Endothelial cell of umbilical vein (primary cell): ENCODE data around the gene EIF2S1. TPM values are rescaled to one million over a fixed set of nuclear protein-coding genes. Genes with fewer than 3 reads are reported as not detected.

Experiments used
- BruUV-seq: library from RNA; stranded (reverse); fragments of 400-500 nt; replicated peaks from 2 replicates; lab custom pipeline; 2021; lab: Mats Ljungman, UMichigan
- CTCF ChIA-PET: fragments of 300-600, 350-600 bp; sonication (Branson Sonifier 250); formaldehyde crosslinking; loops from one replicate; lab custom pipeline; 2021; ENCODE audit warnings: antibody characterized with exemption, inconsistent platforms; lab: Charles Lee
- POLR2A ChIA-PET: fragments of 300-600, 350-600 bp; sonication (Branson Sonifier 250); formaldehyde crosslinking; loops from one replicate; lab custom pipeline; 2021; ENCODE audit warnings: antibody characterized with exemption, inconsistent platforms; lab: Charles Lee
- DNase-seq: peaks from one replicate; pipeline ENCODE4 v3.0.0-alpha.2; 2011; ENCODE audit warnings: low read depth, low spot score
- FAIRE-seq: peaks from 2 replicates; lab custom pipeline; 2011; peaks lifted over from hg19 to GRCh38; lab: Jason Lieb, UNC
- H2AFZ ChIP-seq: 2 replicates; pipeline ENCODE4 v1.6.0; 2012; ENCODE audit warnings: low read depth, low read length, control low read depth, inconsistent platforms
- H3K27ac ChIP-seq: 2 replicates; pipeline ENCODE4 v1.5.1; 2011; ENCODE audit warnings: low read depth, mild to moderate bottlenecking, control low read depth, low read length, moderate library complexity; ENCODE audit not compliant: insufficient read depth
- H3K27me3 ChIP-seq, 2 experiments: 2 replicates each; pipeline versions ENCODE4 v1.6.0 to v1.6.1; 2011; ENCODE audit warnings: low read length in 2 of 2, mixed read lengths in 1 of 2; ENCODE audit not compliant: control insufficient read depth in 2 of 2, insufficient read depth in 2 of 2
- H3K36me3 ChIP-seq, 2 experiments: 2 replicates in 1 of 2; 3 replicates in 1 of 2; pipeline ENCODE4 v1.5.1; 2011; ENCODE audit warnings: low read length in 2 of 2, mild to moderate bottlenecking in 1 of 2, moderate library complexity in 1 of 2; ENCODE audit not compliant: control insufficient read depth in 2 of 2, insufficient read depth in 2 of 2; ENCODE audit errors: extremely low read depth in 1 of 2
- H3K4me1 ChIP-seq: 3 replicates; pipeline ENCODE4 v1.5.1; 2011; ENCODE audit warnings: mild to moderate bottlenecking, low read length; ENCODE audit not compliant: control insufficient read depth, insufficient read depth; ENCODE audit errors: extremely low read depth
- H3K4me2 ChIP-seq: 2 replicates; pipeline ENCODE4 v1.6.1; 2011; ENCODE audit warnings: low read length, control low read depth, mixed read lengths; ENCODE audit not compliant: insufficient read depth
- H3K4me3 ChIP-seq, 3 experiments: fragments of 200-600 bp in 1 of 3; sonication (generic), shearing (Covaris generic) in 1 of 3; replicated peaks in 1 of 3; 2 replicates each; pipeline ENCODE4 v1.5.1; 2011 to 2016; ENCODE audit warnings: control low read depth in 3 of 3, low read length in 3 of 3, mild to moderate bottlenecking in 2 of 3, inconsistent platforms in 1 of 3, low read depth in 1 of 3, moderate library complexity in 1 of 3; ENCODE audit not compliant: insufficient read depth in 1 of 3
- H3K79me2 ChIP-seq: 2 replicates; pipeline ENCODE4 v1.6.0; 2012; ENCODE audit warnings: low read length, inconsistent platforms; ENCODE audit not compliant: control insufficient read depth, insufficient read depth
- H3K9ac ChIP-seq: replicated peaks from 2 replicates; pipeline ENCODE3; 2011; ENCODE audit warnings: low read length, control low read depth; ENCODE audit not compliant: insufficient read depth; ENCODE audit errors: extremely low read depth
- H3K9me1 ChIP-seq: replicated peaks from 3 replicates; pipeline ENCODE4 v1.6.0; 2011; ENCODE audit warnings: mild to moderate bottlenecking, low read length; ENCODE audit not compliant: control insufficient read depth, insufficient read depth; ENCODE audit errors: extremely low read depth
- H3K9me3 ChIP-seq: replicated peaks from 2 replicates; pipeline ENCODE4 v1.5.1; 2012; ENCODE audit warnings: low read length, inconsistent platforms; ENCODE audit not compliant: control insufficient read depth, insufficient read depth
- H4K20me1 ChIP-seq: replicated peaks from 2 replicates; pipeline ENCODE3; 2011; ENCODE audit warnings: mild to moderate bottlenecking, low read length; ENCODE audit not compliant: control insufficient read depth, insufficient read depth; ENCODE audit errors: extremely low read depth
- EZH2 ChIP-seq: IDR thresholded peaks from 2 replicates; pipeline ENCODE4 v1.6.1; 2012; ENCODE audit warnings: borderline replicate concordance, low read depth, mild to moderate bottlenecking, moderate library complexity, low read length, inconsistent platforms; ENCODE audit not compliant: severe bottlenecking
- FOS ChIP-seq: IDR thresholded peaks from 2 replicates; pipeline ENCODE4 v1.6.1; 2011; ENCODE audit warnings: mild to moderate bottlenecking, low read length, moderate library complexity, borderline replicate concordance; ENCODE audit not compliant: insufficient read depth
- GATA2 ChIP-seq: IDR thresholded peaks from 2 replicates; pipeline ENCODE4 v1.7.0; 2011; ENCODE audit warnings: low read depth, mild to moderate bottlenecking, moderate library complexity, mixed read lengths, low read length; ENCODE audit not compliant: insufficient read length, insufficient read depth
- JUN ChIP-seq: IDR thresholded peaks from 2 replicates; pipeline ENCODE4 v1.6.1; 2011; ENCODE audit warnings: borderline replicate concordance, low read depth; ENCODE audit not compliant: insufficient read length, insufficient read depth
- MYC ChIP-seq: IDR thresholded peaks from one replicate; pipeline ENCODE4 v1.6.1; 2011; ENCODE audit warnings: mild to moderate bottlenecking, low read depth, low read length
- POLR2A ChIP-seq: IDR thresholded peaks from 2 replicates; pipeline ENCODE4 v1.6.1; 2012; ENCODE audit warnings: low read depth, mild to moderate bottlenecking, control low read depth, low read length
- POLR2AphosphoS5 ChIP-seq: IDR thresholded peaks from 2 replicates; pipeline ENCODE4 v1.6.1; 2012; ENCODE audit warnings: low read depth, mild to moderate bottlenecking, control low read depth, low read length, moderate library complexity; ENCODE audit not compliant: insufficient read depth
- dilution Hi-C: fragments of 300-500 bp; cut with MboI; formaldehyde crosslinking; loops from one replicate; pipeline ENCODE4 v1.15.0; 2019; ENCODE audit warnings: low sequenced_read_pairs; ENCODE audit not compliant: extremely low pct_ligation_motif_present
- intact Hi-C: fragments of 100-400 bp; cut with micrococcal nuclease; formaldehyde crosslinking; loops from one replicate; pipeline ENCODE4 v1.10.0; 2022
- polyA plus RNA-seq, 4 experiments: library from polyadenylated mRNA; depleted of rRNA in 3 of 4; stranded (reverse) in 3 of 4; unstranded in 1 of 4; fragments of >200 nt; gene quantifications; 2 replicates each; pipeline versions ENCODE4 v1.2.1 to v1.2.3, GENCODE V29; 2011 to 2012; ENCODE audit warnings: missing spikeins in 1 of 4
- total RNA-seq: library from RNA; stranded (reverse); gene quantifications from 2 replicates; pipeline ENCODE4 v1.2.3, GENCODE V29; 2021
- TF ChIP-seq, protein P1 (sequence below): IDR thresholded peaks from 2 replicates; pipeline ENCODE4 v1.6.1; 2011; ENCODE audit not compliant: insufficient read depth, insufficient read length
- TF ChIP-seq, protein P2 (sequence below), 2 donors: IDR thresholded peaks; 1 replicate in 1 of 2; 2 replicates in 1 of 2; pipeline ENCODE4 v1.5.1; 2011; ENCODE audit warnings: low read length in 2 of 2, mild to moderate bottlenecking in 2 of 2, moderate library complexity in 2 of 2, control low read depth in 1 of 2, inconsistent platforms in 1 of 2, low read depth in 1 of 2; ENCODE audit not compliant: insufficient read depth in 1 of 2; ENCODE audit errors: extremely low read depth in 1 of 2

Gene EIF2S1
- total and polyA plus RNA-seq, 2 donors (not counting 3 experiments of a cell fraction or from before 2014, with no cell fraction given) = 36.8 to 135 TPM

DNA sequence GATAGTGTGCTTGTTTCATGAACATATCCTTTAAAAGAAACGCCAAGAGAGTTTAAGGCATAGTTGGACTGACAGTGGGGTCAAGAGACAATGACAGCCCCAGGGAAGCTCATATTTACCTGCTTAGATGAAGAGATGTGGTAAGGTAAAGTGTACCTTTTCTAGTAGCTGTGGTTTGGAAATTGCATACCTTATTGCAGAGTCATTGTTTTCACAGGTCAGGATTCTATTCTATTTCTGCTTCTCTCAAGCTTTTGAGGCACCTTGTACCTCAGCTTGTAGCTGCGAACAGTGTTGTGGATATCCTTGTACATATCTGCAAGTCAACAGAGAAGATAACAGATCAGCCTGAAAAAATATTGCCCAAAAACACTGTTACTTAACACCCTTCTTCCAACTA lies 48.3 kb upstream of the EIF2S1 start:
- no peak overlapping the region for H3K4me3 ChIP-seq
- BruUV-seq = no TSS peak
- H3K9ac ChIP-seq = no peak overlapping the region
- no peaks in the 10 kb centered on the region for H3K4me1 ChIP-seq
- intact Hi-C loops (no loop called here), dilution Hi-C loops (no loop called here)
- DNase-seq (no peak), FAIRE-seq (no peak)
- no peak overlapping the region for H3K4me2 ChIP-seq
- H3K27ac ChIP-seq = no peak overlapping the region
- no peaks in the 10 kb centered on the region for H4K20me1 ChIP-seq
- no peaks in the 10 kb centered on the region for H3K9me1 ChIP-seq
- H3K9me3 ChIP-seq = no peaks in the 10 kb centered on the region
- H3K36me3 ChIP-seq = no peaks in the 10 kb centered on the region
- H3K79me2 ChIP-seq = no peaks in the 10 kb centered on the region
- ChIA-PET POLR2A (no interaction called here), CTCF (no interaction called here)
- H2AFZ ChIP-seq = no peak overlapping the region
- H3K27me3 ChIP-seq = no peaks in the 10 kb centered on the region
- TF ChIP-seq MYC (no peak), EZH2 (no peak), GATA2 (no peak), JUN (no peak), FOS (no peak), POLR2A (no peak), POLR2AphosphoS5 (no peak)
- TF ChIP-seq, protein P1, sequence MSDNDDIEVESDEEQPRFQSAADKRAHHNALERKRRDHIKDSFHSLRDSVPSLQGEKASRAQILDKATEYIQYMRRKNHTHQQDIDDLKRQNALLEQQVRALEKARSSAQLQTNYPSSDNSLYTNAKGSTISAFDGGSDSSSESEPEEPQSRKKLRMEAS = no peak
- TF ChIP-seq, protein P2, sequence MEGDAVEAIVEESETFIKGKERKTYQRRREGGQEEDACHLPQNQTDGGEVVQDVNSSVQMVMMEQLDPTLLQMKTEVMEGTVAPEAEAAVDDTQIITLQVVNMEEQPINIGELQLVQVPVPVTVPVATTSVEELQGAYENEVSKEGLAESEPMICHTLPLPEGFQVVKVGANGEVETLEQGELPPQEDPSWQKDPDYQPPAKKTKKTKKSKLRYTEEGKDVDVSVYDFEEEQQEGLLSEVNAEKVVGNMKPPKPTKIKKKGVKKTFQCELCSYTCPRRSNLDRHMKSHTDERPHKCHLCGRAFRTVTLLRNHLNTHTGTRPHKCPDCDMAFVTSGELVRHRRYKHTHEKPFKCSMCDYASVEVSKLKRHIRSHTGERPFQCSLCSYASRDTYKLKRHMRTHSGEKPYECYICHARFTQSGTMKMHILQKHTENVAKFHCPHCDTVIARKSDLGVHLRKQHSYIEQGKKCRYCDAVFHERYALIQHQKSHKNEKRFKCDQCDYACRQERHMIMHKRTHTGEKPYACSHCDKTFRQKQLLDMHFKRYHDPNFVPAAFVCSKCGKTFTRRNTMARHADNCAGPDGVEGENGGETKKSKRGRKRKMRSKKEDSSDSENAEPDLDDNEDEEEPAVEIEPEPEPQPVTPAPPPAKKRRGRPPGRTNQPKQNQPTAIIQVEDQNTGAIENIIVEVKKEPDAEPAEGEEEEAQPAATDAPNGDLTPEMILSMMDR (IDR thresholded peaks at IDR 0.05; ENCODE audit: extremely low read depth in 1 of 2, insufficient read depth in 1 of 2, low read depth in 1 of 2, low read length in 2 of 2) = no peak
